Activated T-helper 9 cell treated with anti-CD3 and anti-CD28 coated beads, Interleukin-2, amount 50 U/mL, for 16 hours (primary cell): Measurements from ENCODE around the gene CST6.
A peak's percentile ranks its signal among the peaks of the same experiment; 100 is the strongest.

Experiments
- DNase-seq: peaks from one replicate; pipeline ENCODE4 v3.0.0-alpha.2; 2020; ENCODE audit warnings: low read depth

The CST6 gene

GRCh38 chr11:66047541-66048365, 35.9 kb downstream of the CST6 start:
- DNase-seq = no peak

DNA sequence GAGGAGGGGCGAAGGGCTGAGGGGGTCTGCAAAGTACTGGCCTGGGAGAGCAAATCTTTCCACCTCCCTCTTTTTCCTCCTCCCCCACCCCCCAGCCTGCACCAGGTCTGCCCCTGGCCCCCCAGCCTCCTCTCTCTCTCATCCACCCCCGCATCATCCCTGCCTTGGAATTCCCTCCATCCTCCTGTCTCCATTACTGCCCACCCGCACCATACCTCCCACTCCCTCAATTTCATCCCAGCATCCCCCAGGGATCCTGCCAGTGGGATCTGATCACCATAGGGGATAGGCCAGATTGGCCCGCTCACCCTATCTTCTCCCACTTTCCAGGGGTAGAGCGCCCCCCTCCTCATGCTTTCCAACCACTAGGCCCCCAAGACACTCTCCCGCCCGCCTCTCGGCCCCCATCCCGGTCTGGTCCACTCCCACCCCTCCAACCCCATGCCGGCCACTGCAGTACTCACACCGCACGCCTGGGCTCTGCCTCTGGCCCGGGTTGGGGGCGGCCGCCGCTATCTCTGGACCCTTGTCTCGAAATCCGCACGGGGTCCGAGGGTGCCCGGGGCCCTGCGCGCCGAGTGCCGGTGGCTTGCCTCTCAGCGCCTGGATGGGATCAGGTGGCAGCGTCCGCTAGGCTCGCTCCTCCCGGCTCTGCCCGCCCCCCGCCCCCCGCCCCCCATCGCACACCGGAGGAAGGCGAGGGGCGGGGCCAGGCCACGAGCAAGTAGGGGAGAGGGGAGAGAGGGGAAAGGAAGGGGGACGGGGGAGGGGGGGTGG, 36.9 kb downstream of the CST6 start, which contains the start of gene GAL3ST3:
Gene GAL3ST3, minus strand, starts transcription at position 615 of the 777 bp plus-strand sequence. CDS start 3,746 bp downstream, outside the sequence.
- DNase-seq = no peak

DNA sequence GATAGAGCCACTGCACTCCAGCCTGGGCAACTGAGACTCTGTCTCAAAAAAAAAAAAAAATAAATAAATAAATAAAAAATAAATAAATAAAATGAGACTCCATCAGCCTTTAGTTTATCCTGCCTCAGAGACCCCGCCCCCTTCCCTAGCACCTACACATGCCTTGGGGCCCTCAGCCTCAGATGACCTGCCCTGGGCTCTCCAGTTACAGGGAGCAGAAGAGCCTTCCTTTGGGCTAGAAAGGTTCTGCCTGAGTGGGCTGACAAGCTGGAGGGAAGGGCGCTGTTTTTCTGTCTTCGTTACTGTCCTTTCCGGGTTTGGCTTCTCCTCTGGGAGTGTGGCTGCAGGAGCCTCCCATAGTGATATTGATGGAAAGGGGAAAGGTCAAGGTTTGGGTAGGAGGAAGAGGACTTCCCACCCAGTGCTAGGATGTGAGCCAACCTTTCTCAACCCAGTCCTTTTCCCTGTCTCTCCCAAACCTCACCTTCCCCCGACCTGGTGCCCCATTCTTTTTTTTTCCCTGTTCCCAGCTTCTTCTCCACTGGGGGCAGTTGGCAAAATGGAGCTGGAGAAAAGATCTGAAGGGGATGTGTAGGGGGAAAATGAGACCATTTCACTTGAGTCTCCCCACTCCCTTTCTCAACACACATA, 38.9 kb downstream of the CST6 start:
- DNase-seq = no peak

DNA sequence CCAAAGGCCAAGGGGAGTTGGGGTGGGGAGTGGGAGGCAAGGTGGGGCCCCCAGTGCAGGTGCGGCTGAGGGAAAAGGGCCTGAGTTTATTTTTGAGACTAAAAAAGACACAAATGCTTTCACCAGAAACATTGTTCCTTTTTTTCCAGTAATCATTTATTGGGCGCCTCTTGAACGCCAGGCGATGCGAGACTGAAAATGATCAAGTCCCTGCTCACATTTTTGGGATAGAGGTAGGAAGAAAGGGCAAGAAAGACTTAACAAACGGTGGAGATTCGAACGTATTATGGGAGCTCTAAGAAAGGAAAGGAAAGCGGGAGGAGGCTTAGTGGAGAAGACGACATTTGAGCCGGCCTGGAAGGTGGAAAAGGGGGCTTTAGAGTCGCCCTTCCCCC, 39.6 kb downstream of the CST6 start:
- no peak for DNase-seq

- peak; percentile 96 for DNase-seq
These were observed 40.2 kb downstream of the CST6 start, which contains the start of gene SF3B2 for GRCh38 chr11:66051766-66052663. Gene SF3B2, plus strand, starts transcription at chr11:66052364. Its CDS starts 21 bp downstream, at chr11:66052385.

DNA sequence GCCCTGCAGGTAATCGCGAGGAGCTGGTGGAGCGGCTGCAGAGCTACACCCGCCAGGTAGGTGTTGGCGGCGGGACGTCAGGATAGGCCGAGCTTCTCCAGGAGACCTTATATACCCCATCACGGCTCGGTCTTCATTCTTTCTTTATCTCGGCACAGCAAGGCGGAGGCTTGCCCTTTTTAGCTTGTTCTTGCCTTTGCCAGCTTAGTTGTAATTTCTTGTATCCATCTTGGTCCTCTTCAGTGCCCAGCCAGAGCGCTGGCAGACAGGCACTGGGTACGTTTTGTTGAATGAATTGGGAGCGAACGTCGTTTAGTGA, 40.8 kb downstream of the CST6 start:
- DNase-seq = no peak

DNA sequence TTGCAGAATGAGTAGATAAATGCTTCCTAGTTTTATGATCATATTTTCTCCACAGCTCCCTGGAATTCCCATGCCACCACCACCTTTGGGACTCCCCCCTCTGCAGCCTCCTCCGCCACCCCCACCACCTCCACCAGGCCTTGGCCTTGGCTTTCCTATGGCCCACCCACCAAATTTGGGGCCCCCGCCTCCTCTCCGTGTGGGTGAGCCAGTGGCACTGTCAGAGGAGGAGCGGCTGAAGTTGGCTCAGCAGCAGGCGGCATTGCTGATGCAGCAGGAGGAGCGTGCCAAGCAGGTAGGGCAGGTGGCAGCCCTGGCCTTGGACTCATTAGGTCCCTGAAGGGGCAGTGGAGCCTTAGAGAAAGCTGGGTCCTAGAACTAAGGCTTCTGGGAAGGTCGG, 43.2 kb downstream of the CST6 start:
- no peak for DNase-seq

DNA sequence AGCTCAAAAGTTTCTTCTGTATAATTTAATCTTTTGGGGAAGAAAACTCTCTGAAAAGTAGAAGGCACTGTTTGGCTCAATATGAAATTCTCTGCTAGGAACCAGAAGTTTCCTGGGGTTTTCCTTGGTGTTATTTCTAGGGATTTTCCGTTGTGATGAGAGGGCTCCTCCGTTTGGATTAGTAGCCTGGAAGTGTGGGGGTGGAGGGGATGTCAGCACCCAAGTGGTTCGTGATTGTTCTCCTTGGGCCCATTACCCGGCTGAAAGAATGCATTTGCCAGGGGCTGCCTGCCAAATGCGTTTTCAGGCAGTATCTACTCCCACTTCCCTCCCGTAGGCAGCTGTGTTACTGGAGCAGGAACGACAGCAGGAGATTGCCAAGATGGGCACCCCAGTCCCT, 44.7 kb downstream of the CST6 start:
- DNase-seq = no peak

DNA sequence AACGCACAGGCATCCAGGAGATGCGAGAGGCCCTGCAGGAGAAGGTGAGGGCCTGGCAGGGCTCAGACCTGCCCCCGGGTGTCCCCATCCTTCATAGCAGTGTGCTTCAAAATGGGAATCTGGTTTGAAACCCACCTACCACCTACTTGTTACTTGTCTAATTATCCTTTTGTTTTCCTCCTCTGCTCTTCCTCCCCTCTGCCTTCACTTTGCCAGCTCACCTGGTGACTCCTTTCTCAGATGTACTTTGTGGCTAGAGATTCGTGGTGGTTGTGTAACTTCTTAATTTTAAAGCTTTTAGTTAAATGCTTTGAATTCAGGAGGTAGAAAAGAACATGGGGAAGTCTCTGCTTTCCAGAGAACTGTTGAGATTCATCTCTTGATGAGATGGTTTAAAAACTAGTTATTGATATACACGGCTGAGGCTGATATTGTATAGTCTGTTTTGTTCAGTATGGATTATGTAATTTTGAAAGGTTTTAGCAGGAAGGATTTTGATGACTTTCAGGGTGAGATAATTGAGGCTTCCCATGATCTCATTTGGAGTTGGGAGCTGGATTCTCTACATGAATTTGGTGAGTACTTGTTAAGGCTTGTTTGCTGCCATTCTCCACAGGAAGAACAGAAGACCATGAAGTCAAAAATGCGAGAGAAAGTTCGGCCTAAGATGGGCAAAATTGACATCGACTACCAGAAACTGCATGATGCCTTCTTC, 48.3 kb downstream of the CST6 start:
- DNase-seq = no peak

DNA sequence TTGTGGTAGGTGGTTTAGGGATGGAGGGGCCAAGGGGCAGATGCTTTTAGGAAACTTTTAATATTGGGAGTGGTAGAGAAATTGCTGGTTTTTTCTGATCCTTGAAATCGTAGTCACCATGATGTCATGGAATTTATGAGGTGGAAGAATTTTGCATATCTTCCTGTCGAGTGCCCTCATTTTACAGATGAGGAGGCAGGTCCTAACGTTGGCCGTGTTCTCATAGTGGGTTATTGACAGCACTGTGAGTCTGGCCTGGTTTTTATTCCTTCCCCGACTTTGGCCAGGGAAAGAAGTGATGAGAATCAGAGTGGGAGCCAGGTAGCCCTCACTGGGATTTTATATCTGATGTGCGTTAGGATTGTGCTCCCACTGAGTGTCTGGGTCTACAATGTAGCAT, 49.5 kb downstream of the CST6 start:
- DNase-seq = no peak

DNA sequence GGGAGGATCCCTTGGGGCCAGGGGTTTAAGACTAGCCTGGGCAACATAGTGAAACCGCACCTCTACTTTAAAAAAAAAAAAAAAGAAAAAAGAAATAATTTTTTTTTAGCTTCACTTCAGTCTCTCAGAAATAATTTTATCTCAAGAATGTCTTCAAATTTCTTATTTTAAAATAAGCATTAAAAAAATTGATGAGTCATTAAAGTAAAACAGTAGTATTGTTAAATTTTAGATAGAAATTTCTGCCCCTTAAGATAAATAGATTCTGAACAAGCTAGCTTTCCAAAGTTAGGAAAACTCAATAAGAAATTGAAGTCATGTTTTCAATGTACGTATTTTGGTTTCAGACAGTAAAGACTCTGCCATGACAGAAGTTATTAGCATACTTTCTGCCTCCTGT, 50.6 kb downstream of the CST6 start:
- DNase-seq = no peak
